Thoracic aorta (tissue), 2 donors: ENCODE results near the gene SUGP2. TPM values are rescaled to one million over a fixed set of nuclear protein-coding genes. Genes with fewer than 3 reads are reported as not detected.

Experiments used
- ATAC-seq: fragments of 150-250 bp; one replicate; pipeline ENCODE4 v1.8.0; 2017; ENCODE audit warnings: low read depth; ENCODE audit not compliant: insufficient number of reproducible peaks, low FRiP score
- DNase-seq: peaks from one replicate; pipeline ENCODE4 v3.0.0-alpha.2; 2020; ENCODE audit warnings: low spot score
- H3K27ac ChIP-seq, 2 donors: fragments of 200-600 bp; sonication (generic); 1 replicate in 1 of 2; 2 replicates in 1 of 2; pipeline ENCODE4 v1.5.1; 2016; ENCODE audit warnings: mild to moderate bottlenecking in 2 of 2, moderate library complexity in 2 of 2
- H3K27me3 ChIP-seq: fragments of 200-600 bp; sonication (generic); replicated peaks from 2 replicates; pipeline ENCODE4 v1.6.0; 2016; ENCODE audit warnings: mild to moderate bottlenecking; ENCODE audit not compliant: insufficient read depth
- H3K36me3 ChIP-seq: fragments of 200-600 bp; sonication (generic); one replicate; pipeline ENCODE4 v1.5.1; 2016
- H3K4me1 ChIP-seq, 2 donors: fragments of 200-600 bp; sonication (generic); 1 replicate in 1 of 2; 2 replicates in 1 of 2; pipeline versions ENCODE4 v1.5.1 to v1.6.0; 2016; ENCODE audit warnings: low read depth in 2 of 2, mild to moderate bottlenecking in 1 of 2; ENCODE audit not compliant: control insufficient read depth in 1 of 2
- H3K4me3 ChIP-seq: fragments of 200-600 bp; sonication (generic); 2 replicates; pipeline ENCODE4 v1.5.1; 2016; ENCODE audit warnings: mild to moderate bottlenecking
- H3K9me3 ChIP-seq: fragments of 200-600 bp; sonication (generic); 2 replicates; pipeline ENCODE4 v1.5.1; 2016
- CTCF ChIP-seq: fragments of 200-600 bp; sonication (generic); IDR thresholded peaks from one replicate; pipeline ENCODE4 v1.5.1; 2019; ENCODE audit warnings: antibody characterized with exemption
- total RNA-seq, 2 donors: library from RNA; depleted of rRNA; stranded (reverse); fragments of >200 nt; gene quantifications; one replicate each; pipeline versions ENCODE4 v1.1.0 to v1.2.3, GENCODE V29; 2016

SUGP2 gene
- total RNA-seq, 2 donors from 2014 or later = 42.6 to 57.5 TPM

- Histone ChIP-seq H3K4me3 (no peak overlapping the region), H3K27me3 (no peaks in the 10 kb centered on the region), H3K9me3 (no peaks in the 10 kb centered on the region), H3K36me3 (no peaks in the 10 kb centered on the region), H3K4me1 (peaks cover 9 to 15% of the 10 kb centered on the region in 2 donors), H3K27ac (no peak overlapping the region)
- no peak for TF ChIP-seq CTCF
- DNase-seq (no peak), ATAC-seq (no peak)
Measured at GRCh38 chr19:18975869-18976268, 57.4 kb downstream of the SUGP2 start.

GRCh38 chr19:18975011-18975410 lies 58.3 kb downstream of the SUGP2 start:
- no peak for TF ChIP-seq CTCF

GRCh38 chr19:18972851-18973250 lies 60.5 kb downstream of the SUGP2 start:
- H3K36me3 ChIP-seq = no peaks in the 10 kb centered on the region
- H3K4me1 ChIP-seq = peaks cover 13 to 22% of the 10 kb centered on the region in 2 donors
- DNase-seq (no peak), ATAC-seq (no peak)
- no peak for TF ChIP-seq CTCF
- H3K9me3 ChIP-seq = no peaks in the 10 kb centered on the region
- H3K27ac ChIP-seq = no peak overlapping the region
- H3K4me3 ChIP-seq = no peak overlapping the region
- H3K27me3 ChIP-seq = no peaks in the 10 kb centered on the region

More at GRCh38 chr19:18975011-18975410, 58.3 kb downstream of the SUGP2 start:
- Histone ChIP-seq H3K27me3 (no peaks in the 10 kb centered on the region), H3K36me3 (no peaks in the 10 kb centered on the region), H3K9me3 (no peaks in the 10 kb centered on the region), H3K27ac (no peak overlapping the region), H3K4me3 (no peak overlapping the region), H3K4me1 (peaks cover 10 to 15% of the 10 kb centered on the region in 2 donors)
- no peak for DNase-seq
- ATAC-seq = no peak

GRCh38 chr19:18972301-18972811 lies 61.0 kb downstream of the SUGP2 start:
- Histone ChIP-seq H3K27ac (peak overlapping the region in 1 of 2 donors; percentile 33), H3K27me3 (no peaks in the 10 kb centered on the region), H3K9me3 (no peaks in the 10 kb centered on the region), H3K4me3 (peak overlapping the region; percentile 10), H3K36me3 (no peaks in the 10 kb centered on the region), H3K4me1 (peaks cover 13 to 22% of the 10 kb centered on the region in 2 donors)
- DNase-seq (no peak), ATAC-seq (no peak)
- no peak for TF ChIP-seq CTCF

- no peak for ATAC-seq
- no peak overlapping the region for H3K27ac ChIP-seq
- no peak for TF ChIP-seq CTCF
Measured at GRCh38 chr19:18969931-18970659, 63.2 kb downstream of the SUGP2 start.

More at GRCh38 chr19:18969931-18970659, 63.2 kb downstream of the SUGP2 start:
- Histone ChIP-seq H3K4me3 (no peak overlapping the region), H3K9me3 (no peaks in the 10 kb centered on the region), H3K36me3 (no peaks in the 10 kb centered on the region), H3K4me1 (peaks cover 13 to 22% of the 10 kb centered on the region in 2 donors), H3K27me3 (no peaks in the 10 kb centered on the region)
- no peak for DNase-seq
